AG10803 (cell line): ENCODE results near the gene HDAC10.

Experiments
- DNase-seq: peaks from one replicate; pipeline ENCODE4 v3.0.0; 2010; ENCODE audit warnings: low read depth
- H3K4me3 ChIP-seq: 2 replicates; pipeline ENCODE4 v1.5.1; 2011; ENCODE audit warnings: mild to moderate bottlenecking, low read length, control low read depth
- TF ChIP-seq, protein P1 (sequence below): conservative IDR thresholded peaks from 2 replicates; pipeline ENCODE4 v1.5.1; 2011; ENCODE audit warnings: mild to moderate bottlenecking, low read length, control low read depth, inconsistent platforms

Gene HDAC10

DNA sequence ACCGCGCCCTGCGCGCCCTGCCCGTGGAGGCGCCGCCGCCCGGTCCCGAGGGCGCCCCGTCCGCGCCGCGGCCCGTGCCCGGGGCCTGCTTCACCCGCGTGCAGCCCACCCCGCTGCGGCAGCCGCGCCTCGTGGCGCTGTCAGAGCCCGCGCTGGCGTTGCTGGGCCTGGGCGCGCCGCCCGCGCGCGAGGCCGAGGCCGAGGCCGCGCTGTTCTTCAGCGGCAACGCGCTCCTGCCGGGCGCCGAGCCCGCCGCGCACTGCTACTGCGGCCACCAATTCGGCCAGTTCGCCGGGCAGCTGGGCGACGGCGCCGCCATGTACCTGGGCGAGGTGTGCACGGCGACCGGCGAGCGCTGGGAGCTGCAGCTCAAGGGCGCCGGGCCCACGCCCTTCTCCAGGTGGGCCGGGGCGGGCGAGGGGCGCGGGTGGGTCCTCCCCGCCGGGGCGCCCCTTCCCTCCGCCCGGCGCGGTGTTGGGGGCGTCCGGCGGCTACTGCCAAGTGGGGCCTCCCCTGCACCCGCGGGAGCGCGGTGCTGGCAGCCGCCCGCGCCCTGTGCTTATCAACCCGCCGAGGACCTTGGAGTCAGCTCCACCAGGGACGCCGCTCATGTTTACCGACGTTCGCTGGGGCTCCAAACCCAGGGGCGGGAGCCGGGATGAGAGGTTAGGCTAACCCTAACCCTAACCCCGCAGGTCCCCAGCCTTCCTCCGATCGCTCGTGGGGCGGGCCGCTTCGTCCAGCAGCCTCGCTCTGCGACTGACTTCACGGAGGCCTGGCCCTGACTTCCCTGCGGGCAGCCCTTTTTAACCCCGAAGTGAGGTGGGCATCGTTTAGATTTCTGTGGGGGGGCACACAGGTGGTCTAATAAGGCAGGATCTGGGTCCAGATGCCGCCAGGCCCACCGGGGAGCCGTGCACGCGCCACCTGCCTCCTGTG, 49.6 kb downstream of the HDAC10 start:
- TF ChIP-seq, protein P1, sequence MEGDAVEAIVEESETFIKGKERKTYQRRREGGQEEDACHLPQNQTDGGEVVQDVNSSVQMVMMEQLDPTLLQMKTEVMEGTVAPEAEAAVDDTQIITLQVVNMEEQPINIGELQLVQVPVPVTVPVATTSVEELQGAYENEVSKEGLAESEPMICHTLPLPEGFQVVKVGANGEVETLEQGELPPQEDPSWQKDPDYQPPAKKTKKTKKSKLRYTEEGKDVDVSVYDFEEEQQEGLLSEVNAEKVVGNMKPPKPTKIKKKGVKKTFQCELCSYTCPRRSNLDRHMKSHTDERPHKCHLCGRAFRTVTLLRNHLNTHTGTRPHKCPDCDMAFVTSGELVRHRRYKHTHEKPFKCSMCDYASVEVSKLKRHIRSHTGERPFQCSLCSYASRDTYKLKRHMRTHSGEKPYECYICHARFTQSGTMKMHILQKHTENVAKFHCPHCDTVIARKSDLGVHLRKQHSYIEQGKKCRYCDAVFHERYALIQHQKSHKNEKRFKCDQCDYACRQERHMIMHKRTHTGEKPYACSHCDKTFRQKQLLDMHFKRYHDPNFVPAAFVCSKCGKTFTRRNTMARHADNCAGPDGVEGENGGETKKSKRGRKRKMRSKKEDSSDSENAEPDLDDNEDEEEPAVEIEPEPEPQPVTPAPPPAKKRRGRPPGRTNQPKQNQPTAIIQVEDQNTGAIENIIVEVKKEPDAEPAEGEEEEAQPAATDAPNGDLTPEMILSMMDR: no peak
- H3K4me3 ChIP-seq: peak overlapping the region; percentile 71
- DNase-seq: peak; percentile 17

DNA sequence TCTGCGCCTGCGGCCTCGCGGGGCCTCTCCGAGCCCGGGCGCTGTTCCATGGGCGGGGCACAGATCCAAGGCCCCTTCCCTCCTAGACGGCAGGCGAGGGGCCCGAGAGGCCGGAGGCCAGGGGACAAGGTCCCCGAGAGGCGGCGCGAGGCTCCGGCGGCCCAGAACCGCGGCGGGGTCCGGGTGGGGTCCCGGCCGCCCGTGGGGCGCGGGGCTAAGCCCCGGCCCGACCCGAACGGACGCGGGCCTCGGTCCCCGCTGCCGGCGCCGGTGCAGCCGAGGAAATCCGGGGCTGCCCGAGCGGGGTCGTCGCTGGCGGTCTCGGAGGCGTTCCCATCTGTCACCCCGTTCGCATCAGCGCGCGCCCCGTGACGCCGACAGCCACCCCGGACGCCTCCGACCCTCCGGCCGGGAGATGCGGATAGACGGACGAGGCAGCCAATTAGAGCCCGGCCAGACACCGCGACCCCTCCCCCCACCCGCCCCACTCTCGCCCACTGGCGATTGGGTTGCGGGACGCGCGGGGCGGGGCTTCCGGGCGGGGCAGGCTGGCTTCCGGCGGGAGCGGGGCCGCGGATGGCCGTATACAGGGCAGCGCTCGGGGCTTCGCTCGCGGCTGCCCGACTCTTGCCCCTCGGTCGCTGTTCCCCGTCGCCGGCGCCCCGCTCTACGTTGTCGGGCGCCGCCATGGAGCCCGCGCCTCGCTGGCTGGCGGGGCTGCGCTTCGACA, 50.4 kb downstream of the HDAC10 start, which contains the start of gene SELENOO:
SELENOO (plus strand) TSS at position 551 of the 730 bp plus-strand sequence; CDS start at position 577, 26 bp downstream.
- DNase-seq: peak; percentile 83
- peak within 1 kb of the TSS; percentile 71 for H3K4me3 ChIP-seq
- TF ChIP-seq, protein P1: no peak

DNA sequence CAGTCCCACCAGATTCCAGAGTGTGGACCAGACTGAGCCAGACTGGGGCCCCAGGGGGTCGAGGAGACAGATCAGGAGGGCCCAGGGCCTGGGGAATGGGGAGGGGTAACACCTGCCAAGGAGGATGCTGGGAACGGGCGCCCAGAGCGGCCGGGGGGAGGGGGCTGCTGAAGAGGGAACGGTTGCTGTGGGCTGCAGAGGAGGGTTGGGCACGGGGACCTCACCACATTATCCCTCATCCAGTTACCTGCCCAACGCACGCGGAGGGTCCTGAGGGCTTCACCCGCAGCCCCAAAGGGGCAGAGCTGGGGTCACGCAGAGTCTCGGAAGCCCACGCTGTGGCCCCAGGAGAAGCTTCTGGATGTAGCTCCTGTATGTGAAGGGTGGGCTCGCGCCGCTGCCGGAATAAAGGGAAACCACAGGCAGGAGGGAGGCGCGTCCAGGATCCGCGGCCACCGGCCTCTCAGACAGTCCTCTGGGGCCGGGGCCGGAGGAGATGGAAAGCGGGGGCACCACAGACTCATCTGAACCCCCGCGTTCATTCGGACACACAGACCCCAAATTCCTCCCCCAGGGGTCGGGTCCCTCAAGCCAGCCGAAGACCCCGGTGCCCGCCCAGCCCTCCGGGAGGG, 51.1 kb downstream of the HDAC10 start:
- H3K4me3 ChIP-seq: peak overlapping the region; percentile 61
- no peak for DNase-seq

DNA sequence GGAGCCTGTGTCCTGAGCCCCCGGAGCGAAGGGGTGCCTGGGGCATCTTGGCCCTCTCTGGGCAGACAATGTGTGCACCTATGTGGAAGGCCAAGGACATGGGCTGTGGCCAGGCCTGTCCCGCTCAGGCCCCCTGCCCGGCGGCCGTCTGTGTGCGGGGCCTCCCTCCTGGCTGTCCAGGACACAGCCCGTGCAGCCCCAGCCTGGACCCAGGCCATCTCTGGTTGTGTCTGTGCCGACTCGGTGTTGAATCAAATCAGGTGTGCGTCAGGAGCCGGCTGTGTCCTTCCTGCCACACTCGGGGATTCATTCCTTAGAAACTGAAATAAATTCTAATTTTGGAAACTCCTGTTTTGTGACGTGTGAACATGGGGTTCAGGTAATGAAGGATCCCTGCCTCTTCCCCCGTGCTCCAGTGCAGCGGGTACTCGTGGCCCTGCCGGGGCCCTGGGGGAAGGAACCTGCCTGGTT, 51.8 kb downstream of the HDAC10 start:
- no peak for DNase-seq
- TF ChIP-seq, protein P1: no peak
- H3K4me3 ChIP-seq: no peak overlapping the region

More for the DNA sequence above, 51.1 kb downstream of the HDAC10 start:
- TF ChIP-seq, protein P1: no peak

DNA sequence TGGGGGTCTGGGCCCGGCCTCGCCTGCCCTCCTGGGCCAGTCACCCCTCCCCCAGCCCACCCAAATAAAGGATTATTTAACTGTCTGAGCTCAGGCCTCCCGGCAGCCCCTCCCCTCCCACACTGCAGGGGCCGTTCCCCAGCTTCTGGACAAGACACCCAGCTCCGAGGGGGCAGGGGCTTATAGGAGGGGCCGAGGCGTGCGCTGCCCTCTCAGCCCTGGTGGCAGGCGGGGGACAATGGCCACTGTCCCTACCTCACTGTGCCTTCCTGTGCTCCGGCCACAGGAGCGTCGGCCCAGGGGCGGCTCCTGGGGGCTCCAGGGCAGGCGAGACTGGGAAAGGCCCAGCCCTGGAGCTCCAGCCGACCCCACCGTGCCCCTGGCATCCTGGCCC, 52.4 kb downstream of the HDAC10 start:
- H3K4me3 ChIP-seq: no peak overlapping the region
- no peak for DNase-seq
- TF ChIP-seq, protein P1: no peak

DNA sequence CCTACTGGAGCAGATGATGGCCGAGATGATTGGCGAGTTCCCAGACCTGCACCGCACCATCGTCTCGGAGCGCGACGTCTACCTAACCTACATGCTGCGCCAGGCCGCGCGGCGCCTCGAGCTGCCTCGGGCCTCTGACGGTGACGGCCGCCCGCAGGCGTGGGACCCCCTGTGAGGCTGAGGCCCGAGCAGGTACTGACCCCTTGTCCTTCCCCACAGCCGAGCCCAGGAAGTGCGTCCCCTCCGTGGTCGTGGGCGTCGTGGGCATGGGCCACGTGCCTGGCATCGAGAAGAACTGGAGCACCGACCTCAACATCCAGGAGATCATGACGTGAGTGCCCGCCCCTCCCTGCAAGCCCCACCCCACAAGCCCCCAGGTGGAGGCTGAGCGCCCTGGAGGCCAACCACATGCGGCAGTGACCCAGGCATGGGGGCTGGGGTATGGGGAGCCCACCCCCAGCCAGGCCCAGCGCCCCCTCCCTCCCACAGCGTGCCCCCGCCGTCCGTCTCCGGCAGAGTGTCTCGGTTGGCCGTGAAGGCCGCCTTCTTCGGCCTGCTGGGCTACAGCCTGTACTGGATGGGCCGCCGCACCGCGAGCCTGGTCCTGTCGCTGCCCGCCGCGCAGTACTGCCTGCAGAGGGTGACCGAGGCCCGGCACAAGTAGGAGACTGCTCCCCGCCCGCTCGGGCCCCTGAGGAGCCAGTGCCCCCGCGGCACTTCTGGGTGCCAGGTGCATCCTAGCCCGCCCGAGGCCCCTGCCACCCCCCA, 53.0 kb downstream of the HDAC10 start:
- TF ChIP-seq, protein P1: no peak
- no peak for DNase-seq

More for the DNA sequence above, 53.0 kb downstream of the HDAC10 start:
- no peak overlapping the region for H3K4me3 ChIP-seq
